Spleen (tissue), 11 donors: Measurements from ENCODE around the gene TRMT13. TPM values are rescaled to one million over a fixed set of nuclear protein-coding genes. Genes with fewer than 3 reads are reported as not detected.

ENCODE experiments used
- DNase-seq: peaks from one replicate; pipeline ENCODE4 v3.0.0-alpha.2; 2020
- H3K27ac ChIP-seq, 8 donors: fragments of 200-600 bp; sonication (generic) in 7 of 8; 1 replicate in 4 of 8; 2 replicates in 4 of 8; pipeline versions ENCODE4 v1.5.0 to v1.8.0; 2016 to 2021; ENCODE audit warnings: inconsistent platforms in 4 of 8, mild to moderate bottlenecking in 4 of 8, moderate library complexity in 1 of 8
- H3K27me3 ChIP-seq, 7 donors: fragments of 200-600 bp; sonication (generic) in 6 of 7; replicated peaks in 1 of 7; 1 replicate in 4 of 7; 2 replicates in 3 of 7; pipeline versions ENCODE4 v1.5.0 to v1.8.0; 2016 to 2021; ENCODE audit warnings: inconsistent platforms in 3 of 7, mild to moderate bottlenecking in 1 of 7
- H3K36me3 ChIP-seq, 6 donors: fragments of 200-600 bp; sonication (generic) in 5 of 6; 1 replicate in 4 of 6; 2 replicates in 2 of 6; pipeline versions ENCODE4 v1.5.0 to v1.8.0; 2016 to 2021; ENCODE audit warnings: inconsistent platforms in 2 of 6
- H3K4me1 ChIP-seq, 6 donors: fragments of 200-600 bp; sonication (generic) in 5 of 6; 1 replicate in 3 of 6; 2 replicates in 3 of 6; pipeline versions ENCODE4 v1.5.0 to v1.8.0; 2016 to 2021; ENCODE audit warnings: inconsistent platforms in 3 of 6
- H3K4me3 ChIP-seq, 8 donors: fragments of 200-600 bp; sonication (generic) in 7 of 8; 1 replicate in 4 of 8; 2 replicates in 4 of 8; pipeline versions ENCODE4 v1.5.0 to v1.8.0; 2016 to 2021; ENCODE audit warnings: inconsistent platforms in 4 of 8, mild to moderate bottlenecking in 4 of 8, moderate library complexity in 2 of 8
- H3K9me3 ChIP-seq, 8 donors: fragments of 200-600 bp; sonication (generic) in 7 of 8; 1 replicate in 4 of 8; 2 replicates in 4 of 8; pipeline versions ENCODE4 v1.5.0 to v1.8.0; 2016 to 2021; ENCODE audit warnings: inconsistent platforms in 4 of 8
- POLR2A ChIP-seq, 3 donors: fragments of 450-650 bp; IDR thresholded peaks; one replicate each; pipeline ENCODE4 v1.5.1; 2017; ENCODE audit warnings: antibody characterized with exemption in 3 of 3, mild to moderate bottlenecking in 1 of 3
- POLR2AphosphoS5 ChIP-seq, 3 donors: sonication (generic); formaldehyde crosslinking; IDR thresholded peaks; one replicate each; pipeline ENCODE4 v1.5.1; 2017; ENCODE audit warnings: antibody characterized with exemption in 3 of 3
- WGBS, 5 donors: extraction: QIAGEN DNeasy Blood & Tissue Kit in 3 of 5; methylation state at CpG; one replicate each; pipeline versions ENCODE4 v1.1.5 to v1.1.7; 2013 to 2018; 5-methylcytosine and 5-hydroxymethylcytosine counted together
- intact Hi-C: fragments of 100-400 bp; cut with DNase I; formaldehyde crosslinking; loops from one replicate; pipeline ENCODE4 v1.15.0; 2023; ENCODE audit warnings: low total_unique reads
- polyA plus RNA-seq, 3 donors: library from polyadenylated mRNA; stranded (reverse); fragments of 200-250 nt; gene quantifications; one replicate each; pipeline ENCODE4 v1.2.1, GENCODE V29; 2013
- total RNA-seq, 7 donors: library from RNA; depleted of rRNA in 3 of 7; stranded (reverse); fragments of >200 nt in 3 of 7; fragmentation: NEBNext Ultra II Directional in 4 of 7; extraction: Animal tissue kit (Norgen Biotek cat#: 25700) in 4 of 7; gene quantifications; one replicate each; pipeline versions ENCODE4 v1.1.0 to v1.2.1, GENCODE V29; 2016 to 2021
- TF ChIP-seq, protein P1 (sequence below), 11 experiments: fragments of 200-600 bp in 7 of 11; fragments of 450-650 bp in 4 of 11; sonication (generic) in 4 of 11; IDR thresholded peaks in 8 of 11; conservative IDR thresholded peaks in 3 of 11; 1 replicate in 7 of 11; 2 replicates in 4 of 11; pipeline versions ENCODE4 v1.4.0 to v1.8.0; 2016 to 2021; ENCODE audit warnings: antibody characterized with exemption in 11 of 11, inconsistent platforms in 4 of 11, mild to moderate bottlenecking in 1 of 11
- donor health status: healthy with polysubstance abuse.
- donor health status: DM: no; HTN: no; CAD: no; lungs with moderate emphysema.
- donor health status: DM: no; HTN: no; CAD: no.
- donor health status: Bipolar disorder and iron deficiency.
- donor health status: healthy.
- donor health status: DM: no; HTN: no; CAD: no.
- donor health status: DM: yes; HTN: yes; CAD: no.

The TRMT13 gene
- total and polyA plus RNA-seq, 10 donors: 14.0 to 37.6 (median 21.6) TPM

DNA sequence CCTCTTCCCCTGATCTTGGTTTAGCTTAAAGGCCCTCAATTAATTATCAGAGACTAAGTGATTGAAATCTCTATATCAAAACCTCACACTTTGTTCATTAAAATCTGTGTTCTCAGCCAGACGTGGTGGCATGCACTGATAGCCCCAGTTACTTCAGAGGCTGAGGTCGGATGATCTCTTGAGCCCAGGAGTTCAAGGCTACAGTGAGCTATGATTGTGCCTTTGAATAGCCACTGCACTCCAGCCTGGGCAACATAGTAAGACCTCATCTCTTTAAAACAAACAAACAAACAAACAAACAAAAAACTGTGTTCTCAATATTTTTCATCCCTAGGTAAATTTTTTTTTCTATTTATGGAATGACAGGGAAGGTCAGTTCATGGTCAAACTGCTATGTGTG, 18.7 kb downstream of the TRMT13 start:
- peaks cover 0 to 43% (median 28%) of the 10 kb centered on the region in 6 donors for H3K36me3 ChIP-seq
- no peak overlapping the region for H3K4me3 ChIP-seq
- H3K27ac ChIP-seq: peak overlapping the region in 2 of 8 donors; percentile 31 to 33
- intact Hi-C loops: no loop called here
- no peak for DNase-seq
- H3K9me3 ChIP-seq: no peaks in the 10 kb centered on the region
- H3K4me1 ChIP-seq: peaks cover 0 to 14% (median 10%) of the 10 kb centered on the region in 6 donors
- WGBS, 5 donors: 46 to 75% (median 68%) methylated on average over 2 of the region's 2 CpGs
- TF ChIP-seq, protein P1, sequence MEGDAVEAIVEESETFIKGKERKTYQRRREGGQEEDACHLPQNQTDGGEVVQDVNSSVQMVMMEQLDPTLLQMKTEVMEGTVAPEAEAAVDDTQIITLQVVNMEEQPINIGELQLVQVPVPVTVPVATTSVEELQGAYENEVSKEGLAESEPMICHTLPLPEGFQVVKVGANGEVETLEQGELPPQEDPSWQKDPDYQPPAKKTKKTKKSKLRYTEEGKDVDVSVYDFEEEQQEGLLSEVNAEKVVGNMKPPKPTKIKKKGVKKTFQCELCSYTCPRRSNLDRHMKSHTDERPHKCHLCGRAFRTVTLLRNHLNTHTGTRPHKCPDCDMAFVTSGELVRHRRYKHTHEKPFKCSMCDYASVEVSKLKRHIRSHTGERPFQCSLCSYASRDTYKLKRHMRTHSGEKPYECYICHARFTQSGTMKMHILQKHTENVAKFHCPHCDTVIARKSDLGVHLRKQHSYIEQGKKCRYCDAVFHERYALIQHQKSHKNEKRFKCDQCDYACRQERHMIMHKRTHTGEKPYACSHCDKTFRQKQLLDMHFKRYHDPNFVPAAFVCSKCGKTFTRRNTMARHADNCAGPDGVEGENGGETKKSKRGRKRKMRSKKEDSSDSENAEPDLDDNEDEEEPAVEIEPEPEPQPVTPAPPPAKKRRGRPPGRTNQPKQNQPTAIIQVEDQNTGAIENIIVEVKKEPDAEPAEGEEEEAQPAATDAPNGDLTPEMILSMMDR (IDR thresholded peaks at IDR 0.05 in 8 of 11, conservative IDR thresholded peaks at IDR 0.05 in 3 of 11): no peak
- TF ChIP-seq POLR2AphosphoS5 (IDR thresholded peaks at IDR 0.05) (no peak), POLR2A (IDR thresholded peaks at IDR 0.05) (no peak)
- H3K27me3 ChIP-seq: no peaks in the 10 kb centered on the region

DNA sequence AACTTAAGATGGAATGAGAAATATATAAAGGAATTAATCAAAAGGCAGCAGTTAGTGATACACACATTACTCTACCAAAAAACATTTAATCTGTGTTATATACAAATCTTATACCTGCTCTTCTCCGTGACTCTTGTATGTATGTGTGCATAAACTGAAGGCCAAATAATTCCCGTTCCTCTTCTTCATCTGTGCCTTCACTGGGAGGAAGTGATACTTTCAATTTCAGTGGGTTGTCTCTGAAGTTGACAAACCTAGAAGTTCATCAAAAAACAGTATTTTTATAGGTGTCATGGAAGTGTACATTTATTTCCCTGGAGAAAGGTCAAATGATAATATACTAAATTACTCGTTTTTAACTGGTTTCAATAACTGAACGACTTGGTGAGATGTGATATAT, 19.3 kb downstream of the TRMT13 start:
- Histone ChIP-seq H3K9me3 (no peaks in the 10 kb centered on the region), H3K4me1 (peaks cover 0 to 14% (median 10%) of the 10 kb centered on the region in 6 donors), H3K36me3 (peaks cover 0 to 37% (median 23%) of the 10 kb centered on the region in 6 donors), H3K4me3 (no peak overlapping the region), H3K27me3 (no peaks in the 10 kb centered on the region), H3K27ac (peak overlapping the region in 2 of 8 donors; percentile 31 to 33)
- no peak for DNase-seq
- TF ChIP-seq POLR2A (IDR thresholded peaks at IDR 0.05): no peak
- TF ChIP-seq, protein P1 (IDR thresholded peaks at IDR 0.05 in 8 of 11, conservative IDR thresholded peaks at IDR 0.05 in 3 of 11): no peak
- intact Hi-C loops: no loop called here
- 49 to 59% (median 52%) methylated on average over 4 of the region's 4 CpGs for whole genome bisulfite sequencing, 5 donors

DNA sequence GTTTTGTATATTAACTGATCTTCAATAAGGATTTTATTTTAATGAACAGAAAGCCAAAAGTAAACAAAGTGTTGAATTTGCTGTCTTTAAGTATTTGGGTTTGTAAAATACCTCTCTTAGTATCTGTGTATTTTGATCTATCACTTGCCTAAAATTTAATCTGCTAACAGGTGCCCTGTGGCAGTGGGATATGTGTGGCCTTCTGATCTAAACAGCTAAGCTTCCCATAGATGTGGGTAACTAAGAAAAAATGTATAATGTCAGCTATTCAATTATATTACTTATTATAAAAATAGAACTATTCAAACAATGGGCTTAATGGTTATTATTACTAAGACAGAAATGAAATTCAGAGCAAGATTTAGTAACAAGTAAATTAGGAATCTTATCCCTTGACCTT, 29.9 kb downstream of the TRMT13 start:
- Histone ChIP-seq H3K36me3 (no peaks in the 10 kb centered on the region), H3K9me3 (no peaks in the 10 kb centered on the region), H3K27me3 (no peaks in the 10 kb centered on the region), H3K4me3 (no peak overlapping the region), H3K27ac (no peak overlapping the region), H3K4me1 (no peaks in the 10 kb centered on the region)
- intact Hi-C loops: no loop called here
- TF ChIP-seq, protein P1 (IDR thresholded peaks at IDR 0.05 in 8 of 11, conservative IDR thresholded peaks at IDR 0.05 in 3 of 11): no peak
- no peak for TF ChIP-seq POLR2AphosphoS5 (IDR thresholded peaks at IDR 0.05)
- TF ChIP-seq POLR2A (IDR thresholded peaks at IDR 0.05): no peak
- DNase-seq: no peak

DNA sequence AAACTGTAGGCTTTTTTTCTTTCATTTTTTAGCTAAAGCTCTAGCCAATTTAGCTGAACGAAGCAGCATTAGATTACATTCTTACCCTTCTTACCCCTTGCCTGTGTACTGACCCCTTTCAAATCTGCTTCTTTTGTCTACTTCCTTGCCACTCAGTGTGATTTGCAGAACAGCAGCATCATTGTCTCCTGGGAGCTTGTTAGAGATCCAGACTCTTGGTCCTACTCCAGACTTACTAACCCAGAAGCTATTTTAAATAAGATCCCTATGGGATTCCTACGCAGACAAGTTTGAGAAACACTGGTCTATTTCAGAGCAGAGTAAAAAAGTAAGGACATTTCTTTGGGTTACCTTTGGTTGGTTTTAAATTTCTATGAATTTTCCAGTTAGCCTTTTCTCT, 31.3 kb downstream of the TRMT13 start:
- Histone ChIP-seq H3K4me3 (no peak overlapping the region), H3K4me1 (no peaks in the 10 kb centered on the region), H3K27me3 (no peaks in the 10 kb centered on the region), H3K9me3 (no peaks in the 10 kb centered on the region), H3K27ac (no peak overlapping the region), H3K36me3 (no peaks in the 10 kb centered on the region)
- 83 to 88% (median 88%) methylated on average over 2 of the region's 2 CpGs for WGBS, 5 donors
- intact Hi-C loops: no loop called here
- DNase-seq: no peak
- no peak for TF ChIP-seq POLR2AphosphoS5 (IDR thresholded peaks at IDR 0.05)
- no peak for TF ChIP-seq POLR2A (IDR thresholded peaks at IDR 0.05)

DNA sequence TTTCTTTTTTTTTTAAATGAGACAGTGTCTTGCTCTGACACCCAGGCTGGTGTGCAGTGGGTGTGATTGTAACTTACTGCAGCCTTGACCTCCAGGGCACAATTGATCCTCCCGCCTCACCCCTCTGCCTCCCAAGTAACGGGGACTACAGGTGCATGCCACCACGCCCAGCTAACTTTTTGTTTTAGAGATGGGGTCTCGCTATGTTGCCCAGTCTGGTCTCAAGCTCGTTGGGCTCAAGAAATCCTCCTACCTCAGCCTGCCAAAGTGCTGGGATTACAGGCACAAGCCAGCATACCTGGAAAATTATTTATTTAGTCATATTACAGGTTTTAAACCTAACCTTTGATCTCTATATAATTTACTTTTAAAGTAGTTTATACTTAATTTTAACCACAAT, 31.7 kb downstream of the TRMT13 start:
- WGBS, 5 donors: 86 to 95% (median 92%) methylated on average over 5 of the region's 5 CpGs
- H3K27me3 ChIP-seq: no peaks in the 10 kb centered on the region
- no peak for DNase-seq
- H3K4me3 ChIP-seq: no peak overlapping the region
- intact Hi-C loops: no loop called here
- no peak overlapping the region for H3K27ac ChIP-seq
- no peaks in the 10 kb centered on the region for H3K36me3 ChIP-seq
- TF ChIP-seq POLR2AphosphoS5 (IDR thresholded peaks at IDR 0.05) (no peak), POLR2A (IDR thresholded peaks at IDR 0.05) (no peak)
- TF ChIP-seq, protein P1 (IDR thresholded peaks at IDR 0.05 in 8 of 11, conservative IDR thresholded peaks at IDR 0.05 in 3 of 11): no peak
- no peaks in the 10 kb centered on the region for H3K9me3 ChIP-seq
- H3K4me1 ChIP-seq: no peaks in the 10 kb centered on the region
